GM18498 (cell line): Measurements from ENCODE around the gene CDYL.

Experiments used
- ATAC-seq: cut with Tn5 transposase; IDR thresholded peaks from one replicate; pipeline ENCODE4 v1.9.1; 2021; ENCODE audit warnings: mild to moderate bottlenecking, moderate library complexity; ENCODE audit not compliant: unreplicated experiment

CDYL gene

DNA sequence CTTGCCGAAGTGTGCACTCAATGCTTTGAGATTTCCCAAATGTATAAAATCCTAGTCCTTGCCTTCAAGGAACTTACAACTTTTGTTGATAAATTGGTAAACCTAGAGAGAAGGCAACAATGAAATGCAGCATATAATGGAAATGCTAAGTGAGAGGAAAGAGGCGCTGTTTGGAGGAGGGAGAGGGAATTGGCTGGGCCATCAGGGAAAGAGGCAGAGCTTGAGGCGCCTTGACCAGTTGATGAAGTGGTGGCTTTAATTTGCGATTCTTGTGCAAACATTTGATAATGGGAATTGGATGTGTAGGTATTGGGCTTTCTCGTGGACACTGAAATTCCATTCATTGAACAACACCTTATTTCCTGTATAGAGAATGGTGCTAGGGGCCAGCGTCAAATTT is 1.9 kb upstream of the CDYL start:
- no peak for ATAC-seq

DNA sequence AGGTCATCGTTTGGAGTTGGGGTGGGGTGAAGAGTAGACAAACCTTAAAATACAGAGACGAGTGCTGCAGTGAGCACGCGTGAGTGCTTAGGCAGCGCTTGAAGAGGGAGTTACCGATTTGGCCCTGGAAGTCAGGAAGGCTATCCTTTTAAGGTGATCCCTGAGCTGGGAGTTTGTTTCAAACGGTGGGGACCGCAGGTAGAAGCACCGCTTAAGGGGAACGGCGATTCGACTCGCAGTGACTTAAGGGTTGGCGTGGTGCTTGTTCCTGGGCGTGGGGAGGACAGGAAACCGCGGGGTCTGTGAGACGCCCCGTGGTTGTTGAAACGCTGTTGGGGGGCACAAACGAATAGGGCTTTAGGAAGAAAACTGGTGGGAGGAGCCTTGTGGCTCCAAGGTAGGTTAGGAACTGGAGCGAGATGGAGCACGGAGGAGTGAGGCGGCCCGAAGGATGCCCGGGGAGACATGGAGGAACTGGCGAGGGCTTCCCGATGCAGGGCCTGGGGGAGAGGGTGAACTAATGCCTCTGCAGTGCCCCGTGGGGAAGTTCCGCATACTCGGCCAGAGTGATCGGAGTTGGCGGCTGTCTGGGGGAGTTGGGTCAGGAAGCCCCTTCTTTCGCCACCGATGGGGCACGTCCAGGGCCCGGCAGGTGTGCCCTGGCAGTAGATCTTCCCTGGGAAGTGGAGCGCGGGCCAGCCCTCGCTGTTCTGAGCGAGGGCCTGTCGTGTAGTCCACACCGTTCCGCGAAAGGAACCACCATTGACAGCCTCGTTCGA is 1.3 kb upstream of the CDYL start:
- no peak for ATAC-seq

DNA sequence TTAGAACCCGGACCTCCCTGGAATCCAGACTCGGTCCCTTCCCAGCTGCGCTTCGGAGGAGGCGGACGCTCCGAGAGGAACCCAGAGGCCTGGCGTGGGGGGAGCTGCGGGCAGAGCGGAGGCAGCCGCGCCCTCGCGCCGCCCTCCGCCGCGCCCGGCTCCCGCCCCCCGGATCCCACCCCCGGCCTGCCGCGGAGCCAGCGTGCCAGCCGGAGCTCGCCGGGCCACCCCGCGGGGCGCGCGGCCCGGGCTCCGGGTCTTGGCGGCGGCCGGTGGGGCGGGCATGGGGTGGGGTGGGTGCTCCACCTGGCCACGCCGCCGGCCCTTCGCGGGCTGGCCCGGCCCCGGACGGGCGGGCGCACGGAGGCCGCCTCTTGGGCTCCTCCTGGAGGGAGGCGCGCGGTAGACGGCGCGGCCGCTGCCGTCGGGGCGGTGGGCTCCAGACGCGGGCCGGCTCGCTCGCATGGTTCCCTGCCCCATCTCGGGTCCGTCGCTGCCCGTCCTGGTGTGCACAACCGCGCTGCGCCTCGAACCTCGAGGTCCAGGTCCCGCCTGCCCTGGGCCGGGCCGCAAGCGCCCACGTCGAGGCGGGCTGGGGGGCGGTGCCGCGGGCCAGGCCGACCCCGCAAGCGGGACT is 592 bp upstream of the CDYL start:
- ATAC-seq: peak; percentile 61

DNA sequence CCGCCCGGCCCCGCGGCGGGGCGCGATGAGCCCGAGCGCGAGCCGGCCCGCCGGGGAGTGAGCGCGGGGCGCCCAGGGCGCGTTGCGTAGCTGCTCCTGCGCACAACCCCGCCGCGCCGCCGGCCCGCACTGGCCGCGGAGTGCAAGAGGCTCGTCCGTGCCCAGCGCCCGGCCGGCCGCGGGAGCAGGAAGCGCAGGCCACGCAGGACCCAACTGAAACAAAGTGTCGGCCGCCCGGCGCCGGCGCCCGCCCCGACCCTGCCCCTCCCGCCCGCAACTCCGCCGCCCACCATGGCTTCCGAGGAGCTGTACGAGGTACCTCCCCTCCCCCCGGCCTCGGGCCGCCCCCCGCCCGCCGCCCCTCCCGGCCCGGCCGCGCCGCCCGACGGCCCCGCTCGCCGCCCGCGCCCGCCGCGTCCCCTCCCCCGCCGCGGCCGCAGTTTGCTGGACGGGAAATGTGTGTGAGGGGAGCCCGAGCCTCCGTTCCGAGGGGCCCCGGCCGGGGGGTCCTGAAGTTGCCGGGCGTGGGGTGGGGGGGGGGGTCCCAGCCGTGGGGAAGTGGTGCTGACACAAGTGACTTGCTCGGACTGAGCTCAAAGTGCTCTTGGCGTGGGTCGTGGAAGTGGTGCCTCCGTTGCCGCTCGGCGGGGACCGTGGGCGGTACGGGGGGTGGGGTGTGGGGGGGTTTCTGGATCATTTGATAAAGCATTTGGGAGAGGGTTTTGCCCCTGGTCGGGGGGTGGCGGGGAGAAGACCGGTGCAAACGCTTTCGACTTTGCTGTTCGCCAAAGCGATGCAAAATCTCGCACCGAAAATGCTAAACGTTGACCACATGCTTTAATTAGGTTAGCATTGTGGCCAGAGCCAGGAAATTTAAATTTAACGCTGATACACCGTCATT is 539 bp downstream of the CDYL start:
- ATAC-seq: peak; percentile 22

DNA sequence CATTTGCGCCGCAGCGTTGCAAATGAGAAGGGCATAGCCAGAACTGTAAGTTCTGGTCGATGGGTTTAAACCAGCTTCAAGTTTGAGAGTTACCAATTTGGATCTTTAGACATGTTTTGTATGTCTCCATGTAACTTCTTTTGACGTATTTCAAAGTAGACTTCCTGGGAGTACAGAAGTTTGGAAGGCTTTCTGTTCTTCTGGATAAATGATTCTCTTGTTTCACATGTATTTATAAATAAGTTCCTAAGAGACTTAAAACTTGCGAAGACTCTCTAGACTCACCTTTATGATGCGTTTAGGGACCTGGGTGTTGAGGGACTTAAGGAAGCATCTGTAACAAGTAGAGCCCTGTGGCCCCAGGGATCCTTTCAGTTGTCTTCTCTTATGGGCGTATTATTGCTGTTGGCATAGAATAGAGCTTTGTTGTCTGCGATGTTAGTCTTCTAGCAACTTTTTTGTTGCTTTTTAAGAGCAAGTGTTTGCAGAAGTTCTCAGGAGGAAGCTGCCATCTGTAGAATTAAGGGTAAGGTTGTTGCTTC is 1.3 kb downstream of the CDYL start:
- no peak for ATAC-seq

DNA sequence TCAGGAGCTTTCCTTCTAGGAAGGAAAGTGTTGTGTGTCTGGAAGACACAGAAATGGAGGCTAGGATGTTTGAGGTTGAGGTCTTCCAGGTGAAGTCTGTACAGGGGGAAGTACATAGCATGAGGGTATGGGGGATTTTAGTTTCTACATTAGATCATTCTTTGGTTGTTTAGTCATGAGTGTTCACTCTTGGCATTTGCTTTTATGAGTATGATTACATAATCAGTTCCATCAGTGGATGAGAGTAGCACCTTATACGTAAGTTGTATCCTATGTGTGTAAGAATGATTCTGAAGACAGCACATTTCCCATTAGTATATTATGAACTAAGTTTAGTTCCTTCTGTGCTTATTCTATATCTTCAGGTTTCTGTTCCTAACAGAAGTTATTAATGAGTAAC is 1.9 kb downstream of the CDYL start:
- no peak for ATAC-seq

DNA sequence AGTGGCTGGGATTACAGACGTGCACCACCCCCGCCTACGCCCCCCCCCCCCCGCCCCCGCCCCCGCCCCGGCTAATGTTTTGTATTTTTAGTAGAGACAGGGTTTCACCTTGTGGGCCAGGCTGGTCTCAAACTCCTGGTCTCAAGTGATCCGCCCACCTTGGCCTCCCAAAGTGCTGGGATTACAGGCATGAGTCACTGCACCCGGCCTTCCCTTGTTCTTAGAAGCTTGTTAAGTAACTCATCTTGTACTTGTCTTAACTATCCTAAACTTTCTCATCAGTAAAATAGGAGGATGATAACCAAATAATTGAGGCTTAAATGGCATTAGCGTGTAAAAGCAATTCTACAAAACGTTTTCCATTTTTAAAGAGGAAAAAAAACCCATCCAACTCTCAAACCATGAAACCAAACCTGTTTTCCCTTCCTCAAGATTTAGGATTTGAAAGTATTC is 4.2 kb downstream of the CDYL start:
- ATAC-seq: no peak

DNA sequence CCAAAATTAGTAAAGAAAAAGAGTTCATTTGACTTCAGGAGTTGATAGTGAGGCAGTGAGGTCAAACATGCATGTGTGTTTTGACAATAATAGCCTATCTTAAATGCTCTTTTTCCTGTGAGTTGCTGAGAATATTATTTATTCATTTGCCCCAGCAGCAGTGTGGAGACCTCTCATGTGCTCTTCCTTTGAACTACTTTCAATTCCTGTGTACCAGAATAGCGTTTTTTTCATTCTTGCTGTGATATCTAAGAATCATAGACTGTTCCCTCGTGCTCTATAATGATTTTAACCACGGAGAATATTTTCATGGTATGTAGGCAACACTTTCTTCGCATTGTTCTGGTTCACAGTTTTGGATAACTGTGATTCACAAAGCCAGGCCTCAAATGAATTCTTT is 5.2 kb downstream of the CDYL start:
- peak; percentile 32 for ATAC-seq

DNA sequence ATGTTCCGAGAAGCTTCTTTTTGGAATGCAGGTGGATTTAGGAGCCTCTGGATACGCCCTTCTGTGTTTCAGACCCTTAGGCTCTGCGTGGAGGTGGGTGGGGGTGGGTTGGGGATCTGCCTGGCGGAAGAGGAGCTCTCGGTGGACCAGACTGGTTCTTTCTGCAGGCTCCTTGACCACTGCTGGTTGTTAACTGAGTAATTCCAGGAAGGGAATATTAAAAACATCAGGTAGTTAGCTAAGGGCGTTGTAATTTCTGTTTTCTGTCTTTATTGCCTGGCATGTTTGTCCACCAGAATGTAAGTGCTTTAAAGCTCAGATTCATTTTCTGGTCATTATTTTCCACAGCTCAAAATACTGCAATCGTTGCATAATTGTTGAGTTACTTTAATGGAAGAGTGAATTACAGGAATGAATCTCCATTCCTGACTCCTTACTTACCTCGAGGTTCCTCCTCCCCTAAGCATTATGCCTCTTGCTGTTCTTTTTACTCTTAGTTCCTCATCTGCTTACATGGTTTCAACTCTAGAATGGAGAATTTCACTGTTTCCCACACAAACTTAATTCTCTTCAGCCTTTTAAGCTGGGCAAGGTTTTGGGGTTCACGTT is 5.9 kb downstream of the CDYL start:
- no peak for ATAC-seq

DNA sequence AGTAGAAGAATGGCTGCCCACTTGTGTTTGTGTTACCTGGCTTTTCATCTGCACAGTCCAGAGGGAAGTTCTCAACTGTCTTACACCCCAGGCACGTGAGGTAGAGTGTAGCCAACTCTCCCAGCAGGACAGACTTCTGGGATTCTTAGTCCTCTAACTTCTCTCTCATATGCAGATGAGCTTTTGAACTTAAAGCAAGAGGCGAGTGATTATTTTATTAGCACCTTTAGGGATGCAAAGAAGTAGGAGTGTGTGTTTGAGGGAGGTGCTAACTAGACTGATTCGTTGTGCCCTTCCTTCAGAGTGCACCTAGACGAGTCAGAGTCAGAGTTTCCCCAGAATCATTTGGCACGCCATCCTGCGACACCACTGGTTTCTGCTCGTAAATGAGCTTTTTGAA is 10.8 kb downstream of the CDYL start:
- ATAC-seq: no peak

DNA sequence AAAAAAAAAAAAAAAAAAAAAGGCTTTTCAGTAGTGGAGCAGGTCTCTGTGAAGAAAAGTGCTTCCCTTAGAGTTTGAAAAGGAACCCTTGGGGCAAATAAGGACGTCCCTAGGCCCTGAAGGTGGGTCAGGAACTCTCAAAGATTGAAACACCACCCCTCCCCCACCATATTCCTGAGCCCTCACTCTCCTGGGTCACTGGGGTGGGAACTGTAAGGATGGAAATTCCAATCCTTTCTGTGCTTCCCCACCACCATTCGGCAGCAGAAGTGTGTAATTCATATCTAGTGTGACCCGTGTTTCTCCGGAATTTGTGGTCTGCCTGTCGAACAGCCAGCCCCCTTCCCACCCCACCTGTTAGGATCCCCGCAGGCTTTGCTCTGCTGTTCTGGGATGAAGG is 12.3 kb downstream of the CDYL start:
- ATAC-seq: no peak

DNA sequence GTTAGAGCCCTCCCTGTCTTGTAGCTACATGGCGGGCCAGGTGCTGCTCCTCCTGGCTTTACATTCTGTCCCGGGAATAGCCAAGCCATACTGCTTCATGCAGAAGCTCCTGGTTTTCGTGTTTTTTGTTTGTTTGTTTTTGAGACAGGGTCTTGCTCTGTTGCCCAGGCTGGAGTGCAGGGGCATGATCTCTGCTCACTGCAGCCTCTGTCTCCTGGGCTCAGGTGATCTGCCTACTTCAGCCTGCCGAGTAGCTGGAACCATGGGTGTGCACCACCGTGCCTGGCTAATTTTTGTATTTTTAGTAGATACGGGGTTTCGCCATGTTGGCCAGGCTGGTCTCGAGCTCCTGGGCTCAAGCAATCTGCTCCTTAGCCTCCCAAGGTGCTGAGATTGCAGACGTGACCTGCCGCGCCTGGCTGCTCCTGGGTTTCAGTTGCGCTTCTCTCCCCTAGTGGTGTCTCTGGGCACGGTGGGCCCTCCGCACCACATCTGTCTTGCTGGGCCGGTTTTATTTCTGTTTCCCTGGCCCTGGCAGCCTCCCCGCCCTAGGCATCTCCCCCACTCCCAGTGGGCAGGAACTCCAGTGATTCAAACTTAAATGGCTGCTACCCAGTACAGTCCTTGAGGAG is 12.9 kb downstream of the CDYL start:
- peak; percentile 91 for ATAC-seq

DNA sequence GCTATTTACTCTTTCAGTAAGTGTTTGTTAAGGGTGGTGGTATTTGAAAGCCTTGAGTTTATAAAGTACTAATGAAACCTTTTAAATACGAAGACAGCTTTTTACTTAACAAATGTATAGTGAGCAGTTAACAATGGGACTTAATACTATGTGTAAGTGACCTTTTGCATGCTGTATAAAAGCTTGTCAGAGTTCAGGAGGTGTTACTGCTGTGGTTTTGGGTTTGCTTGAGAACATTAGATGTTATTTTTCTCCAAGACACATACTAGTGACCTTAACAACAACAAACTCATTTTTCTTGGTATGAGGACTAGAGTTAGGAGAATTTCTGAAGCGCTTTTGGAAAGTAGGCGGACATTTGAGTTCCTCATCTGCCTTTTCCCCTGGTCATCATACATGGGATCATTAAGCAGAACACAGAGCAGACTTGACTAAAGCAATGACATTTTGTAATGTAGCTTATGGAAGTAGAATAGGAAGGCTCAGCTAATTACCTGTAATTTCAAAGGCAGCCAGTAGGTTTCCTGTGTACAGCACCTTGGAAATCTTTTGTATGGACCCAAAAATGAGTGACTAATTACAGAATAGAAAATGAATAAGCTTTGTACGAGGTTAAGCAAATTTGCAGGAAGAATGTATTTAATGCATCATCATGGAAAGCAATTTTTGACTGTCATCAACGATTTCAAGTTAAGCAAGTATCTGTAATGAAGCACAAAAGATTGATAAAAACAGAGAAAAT is 14.1 kb downstream of the CDYL start:
- ATAC-seq: no peak

DNA sequence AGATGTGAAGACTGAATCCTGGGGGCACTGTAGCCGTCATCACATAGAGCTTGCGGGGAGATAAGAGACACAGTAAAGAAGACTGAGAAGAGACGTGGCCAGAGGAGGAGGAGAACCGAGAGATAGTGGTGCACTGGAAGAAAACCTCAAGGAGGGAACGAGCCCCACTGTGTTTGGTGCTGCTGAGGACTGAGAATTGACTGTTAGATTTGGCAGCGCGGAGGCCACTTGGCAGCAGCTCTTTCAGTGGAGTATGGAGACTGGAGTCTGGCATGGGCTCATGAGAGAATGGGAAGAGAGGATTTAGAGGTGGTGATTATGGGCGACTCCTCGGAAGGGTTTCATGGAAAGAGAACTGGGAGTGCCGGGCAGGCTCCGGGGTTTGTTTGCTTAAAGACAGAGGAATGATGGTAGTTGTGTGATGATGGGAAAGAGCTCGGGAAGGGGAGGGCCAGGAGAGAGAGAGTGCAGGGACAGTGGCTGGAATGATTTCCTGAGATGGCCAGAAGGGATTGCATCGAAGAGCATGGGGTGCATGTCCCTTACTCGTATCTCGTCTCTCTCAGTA is 18.0 kb downstream of the CDYL start:
- no peak for ATAC-seq

DNA sequence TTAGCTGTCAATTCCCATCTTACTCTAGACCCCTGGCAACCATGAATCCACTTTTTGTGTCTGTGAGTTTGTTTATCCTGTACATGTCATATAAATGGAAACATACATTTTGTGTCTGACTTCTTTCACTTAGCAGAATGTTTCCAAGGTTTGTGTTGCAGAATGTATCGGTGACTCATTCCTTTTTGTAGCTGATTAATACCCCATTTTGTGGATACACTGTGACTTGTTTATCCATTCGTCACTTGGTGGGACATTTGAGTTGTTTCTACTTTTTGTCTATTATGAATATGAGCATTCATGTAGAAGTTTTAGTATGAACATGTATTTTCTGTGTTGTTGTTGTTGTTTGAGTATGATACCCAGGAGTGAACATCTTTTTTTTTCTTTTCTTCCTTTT is 21.4 kb downstream of the CDYL start:
- no peak for ATAC-seq

DNA sequence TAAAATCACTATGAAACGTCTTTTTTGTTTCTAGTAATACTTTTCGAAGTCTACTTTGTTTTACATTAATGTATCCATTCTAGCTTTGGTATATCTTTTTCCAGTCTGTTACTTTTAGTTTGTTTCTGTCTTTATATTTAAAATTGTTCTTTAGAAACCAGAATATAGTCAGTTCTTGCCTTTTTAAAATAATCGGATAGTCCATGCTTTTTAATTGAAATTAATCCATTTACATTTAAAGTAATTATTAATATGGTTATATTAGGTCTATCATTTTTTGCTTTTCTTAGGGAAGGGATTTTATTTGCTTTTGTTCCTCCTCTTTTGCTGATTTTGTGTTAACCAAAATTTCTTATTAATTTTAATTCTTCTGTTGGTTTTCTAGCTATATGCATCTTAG is 23.7 kb downstream of the CDYL start:
- ATAC-seq: no peak

DNA sequence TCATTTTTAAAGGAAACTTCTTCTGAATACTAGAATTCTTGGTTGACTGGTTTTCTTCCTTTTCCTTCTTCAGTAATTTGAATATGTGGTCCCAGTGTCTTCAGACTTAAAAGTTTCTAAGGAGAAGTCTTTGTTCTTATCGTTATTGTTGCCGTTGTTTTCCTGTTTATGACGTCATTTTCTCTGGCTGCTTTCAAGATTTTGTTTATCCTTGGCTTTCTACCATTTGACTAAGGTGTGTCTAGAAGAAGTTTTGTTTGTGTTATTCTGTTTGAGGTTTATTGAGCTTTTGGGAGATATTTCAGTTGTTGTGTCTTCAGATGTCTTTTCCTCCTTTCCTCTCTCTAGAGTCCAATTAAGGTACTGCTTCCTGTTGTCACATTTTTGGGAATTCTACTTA is 24.5 kb downstream of the CDYL start:
- ATAC-seq: no peak

DNA sequence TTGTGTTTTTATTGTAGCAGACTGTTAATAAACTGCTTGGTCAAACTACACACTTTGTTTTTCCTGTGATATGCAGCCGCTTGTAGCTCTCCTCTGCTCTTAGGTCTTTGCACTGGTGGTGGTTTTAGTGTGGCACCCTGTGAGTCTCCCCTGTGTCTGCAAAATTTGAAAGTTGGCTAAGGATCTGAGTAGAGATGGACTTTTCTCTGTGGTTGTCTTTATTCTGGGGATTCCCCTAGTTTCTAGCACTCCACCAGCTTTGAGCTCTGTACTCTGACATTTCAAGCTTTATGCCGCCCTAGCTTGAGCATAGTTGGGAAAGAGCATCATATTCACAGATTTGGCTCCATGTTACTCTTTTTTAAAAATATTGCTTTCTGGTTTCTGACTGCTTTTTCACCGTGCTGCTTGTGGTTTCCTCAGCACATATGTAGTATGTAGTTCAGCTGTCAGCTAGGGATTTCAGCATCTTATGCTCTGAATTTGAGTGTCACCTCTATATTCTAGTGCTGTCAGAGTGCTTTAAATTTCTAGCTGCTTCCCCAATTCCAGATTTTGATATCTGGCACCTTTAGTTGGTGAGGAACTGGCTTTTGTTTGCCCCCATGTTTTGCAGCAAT is 25.4 kb downstream of the CDYL start:
- peak; percentile 64 for ATAC-seq

DNA sequence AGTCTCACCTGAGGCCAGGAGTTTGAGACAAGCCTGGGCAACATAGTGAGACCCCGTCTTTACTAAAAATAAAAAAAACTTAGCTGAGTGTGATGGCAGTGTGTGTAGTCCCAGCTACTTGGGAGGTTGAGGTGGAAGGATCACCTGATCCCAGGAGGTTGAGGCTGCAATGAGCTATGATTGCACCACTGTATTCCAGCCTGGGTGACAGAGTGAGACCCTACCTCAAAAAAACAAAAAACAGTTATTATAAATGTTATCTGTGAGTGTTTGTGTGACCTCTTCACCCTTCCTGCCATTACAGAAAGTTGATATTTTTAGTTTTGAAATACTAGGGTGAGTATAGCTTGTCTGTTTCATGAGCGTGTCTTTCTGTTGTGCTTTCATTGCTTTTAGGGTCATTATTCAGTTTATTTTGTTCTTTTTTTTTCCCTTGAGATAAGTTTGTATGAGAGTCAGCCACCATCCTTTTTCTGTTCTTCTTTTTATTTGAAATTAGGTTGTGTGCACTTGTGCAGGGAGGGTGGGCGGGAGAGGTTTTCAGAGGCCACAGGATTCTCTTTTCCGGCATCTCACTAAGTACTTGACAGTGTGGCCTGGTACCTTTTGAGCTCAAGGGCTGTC is 26.2 kb downstream of the CDYL start:
- peak; percentile 71 for ATAC-seq
